ENCODE data around the gene PRPSAP2. TPM values are rescaled to one million over a fixed set of nuclear protein-coding genes. Genes with fewer than 3 reads are reported as not detected.

Gene PRPSAP2
- total RNA-seq, 1 donor from 2014 or later, result 62.8 TPM

DNA sequence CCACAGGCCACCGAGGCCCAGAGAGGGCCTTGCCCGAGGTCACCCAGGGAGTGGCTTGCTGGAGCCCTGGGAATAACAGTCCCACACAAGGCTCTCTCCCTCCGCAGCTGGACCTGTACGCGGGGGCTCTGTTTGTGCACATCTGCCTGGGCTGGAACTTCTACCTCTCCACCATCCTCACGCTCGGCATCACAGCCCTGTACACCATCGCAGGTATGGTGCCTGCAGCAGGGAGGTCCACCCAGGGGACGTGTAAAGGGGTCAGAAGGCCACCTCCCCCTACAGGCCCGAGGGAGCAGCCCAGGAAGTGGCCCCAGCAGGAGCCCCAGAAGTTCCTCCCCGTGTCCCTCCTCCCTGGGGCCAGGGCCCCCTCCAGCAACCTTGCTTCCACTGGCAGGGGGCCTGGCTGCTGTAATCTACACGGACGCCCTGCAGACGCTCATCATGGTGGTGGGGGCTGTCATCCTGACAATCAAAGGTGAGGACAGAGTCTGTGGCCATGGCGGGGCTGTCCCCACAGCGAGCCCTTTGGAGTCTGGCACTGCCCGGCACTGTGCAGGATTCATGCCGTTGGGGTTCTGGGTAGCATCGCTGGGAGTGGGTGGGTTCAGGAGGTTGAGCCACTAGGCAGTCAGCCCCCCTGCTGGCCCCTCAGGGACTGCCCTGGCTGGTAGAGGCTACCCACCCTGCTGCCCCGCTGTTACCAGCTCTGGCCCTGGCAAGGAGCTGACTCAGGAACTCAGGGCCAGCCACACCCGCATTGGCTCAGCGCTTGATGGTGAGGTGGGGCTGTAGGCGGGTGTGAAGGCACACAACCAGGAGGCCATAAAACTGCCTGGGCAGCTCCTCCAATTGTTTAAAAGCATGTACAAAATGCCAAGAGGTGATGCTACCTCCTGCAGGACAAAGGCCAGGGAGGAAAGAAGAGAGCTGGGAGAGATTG lies 111.3 kb downstream of the PRPSAP2 start:
- ChIA-PET POLR2A (no interaction called here), CTCF (interaction anchor here (1.3 kb wide), 1 partner anchor 8 kb away, joined by 4 read pairs; no protein-coding TSS in a partner anchor)
- no peak for ATAC-seq (ENCODE audit: low read depth)
- Mint-ChIP-seq H3K4me3 (no peak overlapping the region), H3K36me3 (ENCODE audit: low read depth) (peaks cover 25% of the 10 kb centered on the region), H3K27me3 (no peaks in the 10 kb centered on the region), H3K9me3 (no peaks in the 10 kb centered on the region), H3K27ac (no peak overlapping the region), H3K4me1 (no peaks in the 10 kb centered on the region)
- no peak for DNase-seq
- TF ChIP-seq, protein P1, sequence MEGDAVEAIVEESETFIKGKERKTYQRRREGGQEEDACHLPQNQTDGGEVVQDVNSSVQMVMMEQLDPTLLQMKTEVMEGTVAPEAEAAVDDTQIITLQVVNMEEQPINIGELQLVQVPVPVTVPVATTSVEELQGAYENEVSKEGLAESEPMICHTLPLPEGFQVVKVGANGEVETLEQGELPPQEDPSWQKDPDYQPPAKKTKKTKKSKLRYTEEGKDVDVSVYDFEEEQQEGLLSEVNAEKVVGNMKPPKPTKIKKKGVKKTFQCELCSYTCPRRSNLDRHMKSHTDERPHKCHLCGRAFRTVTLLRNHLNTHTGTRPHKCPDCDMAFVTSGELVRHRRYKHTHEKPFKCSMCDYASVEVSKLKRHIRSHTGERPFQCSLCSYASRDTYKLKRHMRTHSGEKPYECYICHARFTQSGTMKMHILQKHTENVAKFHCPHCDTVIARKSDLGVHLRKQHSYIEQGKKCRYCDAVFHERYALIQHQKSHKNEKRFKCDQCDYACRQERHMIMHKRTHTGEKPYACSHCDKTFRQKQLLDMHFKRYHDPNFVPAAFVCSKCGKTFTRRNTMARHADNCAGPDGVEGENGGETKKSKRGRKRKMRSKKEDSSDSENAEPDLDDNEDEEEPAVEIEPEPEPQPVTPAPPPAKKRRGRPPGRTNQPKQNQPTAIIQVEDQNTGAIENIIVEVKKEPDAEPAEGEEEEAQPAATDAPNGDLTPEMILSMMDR (IDR thresholded peaks at IDR 0.05), result no peak
- intact Hi-C loops (cut with micrococcal nuclease), result loop anchor here (10.0 kb wide), 2 partner anchors 46 to 154 kb away; no protein-coding TSS in a partner anchor

DNA sequence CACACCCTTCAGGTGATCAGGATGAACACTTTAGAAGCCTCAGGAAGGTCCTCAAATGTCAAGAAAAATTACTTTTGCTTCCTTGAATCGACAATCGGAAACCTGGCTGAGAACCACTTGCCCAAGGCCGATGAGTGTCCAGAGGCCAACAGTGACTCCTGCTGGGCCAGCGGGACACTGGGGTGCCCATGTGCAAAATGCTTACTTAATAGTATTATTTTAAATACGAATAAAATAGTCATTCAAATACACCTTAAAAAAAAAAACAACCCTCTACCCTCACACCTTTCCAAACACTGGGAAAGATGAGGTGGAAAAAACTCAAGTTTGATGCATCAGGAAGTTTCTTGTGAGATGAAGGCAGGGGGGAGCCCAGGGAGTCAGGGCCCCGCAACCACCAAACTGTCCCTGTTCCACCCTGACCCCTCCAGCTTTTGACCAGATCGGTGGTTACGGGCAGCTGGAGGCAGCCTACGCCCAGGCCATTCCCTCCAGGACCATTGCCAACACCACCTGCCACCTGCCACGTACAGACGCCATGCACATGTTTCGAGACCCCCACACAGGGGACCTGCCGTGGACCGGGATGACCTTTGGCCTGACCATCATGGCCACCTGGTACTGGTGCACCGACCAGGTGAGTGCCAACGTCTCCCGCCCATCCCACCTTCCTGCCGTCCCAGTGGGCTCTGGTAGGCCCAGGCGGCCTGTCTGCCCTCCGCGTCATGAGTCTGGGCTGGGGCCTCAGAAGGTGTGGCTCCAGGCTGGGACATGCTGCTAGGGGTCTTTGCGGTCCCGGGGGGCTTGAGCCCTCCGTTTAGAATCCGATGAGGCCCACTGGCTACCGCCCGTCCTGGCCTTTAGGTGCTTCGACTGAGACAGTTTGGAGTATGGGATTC lies 112.9 kb downstream of the PRPSAP2 start:
- TF ChIP-seq, protein P1 (IDR thresholded peaks at IDR 0.05), result no peak
- no peak overlapping the region for H3K4me3 Mint-ChIP-seq
- intact Hi-C loops (cut with micrococcal nuclease), result no loop called here
- ATAC-seq (ENCODE audit: low read depth), result no peak
- peaks cover 31% of the 10 kb centered on the region for H3K36me3 Mint-ChIP-seq (ENCODE audit: low read depth)
- no peaks in the 10 kb centered on the region for H3K27me3 Mint-ChIP-seq
- H3K4me1 Mint-ChIP-seq, result no peaks in the 10 kb centered on the region
- H3K27ac Mint-ChIP-seq, result no peak overlapping the region
- ChIA-PET CTCF (no interaction called here), POLR2A (interaction anchor here (0.5 kb wide), 1 partner anchor 47 kb away, joined by 6 read pairs; no protein-coding TSS in a partner anchor)
- H3K9me3 Mint-ChIP-seq, result no peaks in the 10 kb centered on the region
- DNase-seq, result no peak

DNA sequence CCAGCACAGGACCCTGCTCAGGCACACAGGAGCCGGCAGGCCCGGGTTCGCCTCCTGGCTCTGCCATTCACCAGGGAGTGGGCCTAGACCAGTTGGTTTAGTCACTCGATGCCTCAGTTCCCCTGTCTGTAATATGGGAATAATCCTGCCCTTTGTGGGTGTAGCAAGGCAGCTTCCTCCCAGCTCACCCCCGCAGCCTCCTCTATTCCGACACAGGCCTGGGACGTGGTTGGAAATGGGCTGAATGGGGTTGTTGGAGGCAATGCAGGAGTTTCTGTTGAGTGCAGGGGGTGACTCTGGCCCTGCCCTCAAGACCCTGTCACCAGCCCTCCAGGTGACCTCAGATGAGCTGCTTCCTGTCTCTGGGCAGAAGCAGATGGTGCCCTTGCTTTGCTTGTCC lies 113.9 kb downstream of the PRPSAP2 start:
- no peak for ATAC-seq (ENCODE audit: low read depth)

DNA sequence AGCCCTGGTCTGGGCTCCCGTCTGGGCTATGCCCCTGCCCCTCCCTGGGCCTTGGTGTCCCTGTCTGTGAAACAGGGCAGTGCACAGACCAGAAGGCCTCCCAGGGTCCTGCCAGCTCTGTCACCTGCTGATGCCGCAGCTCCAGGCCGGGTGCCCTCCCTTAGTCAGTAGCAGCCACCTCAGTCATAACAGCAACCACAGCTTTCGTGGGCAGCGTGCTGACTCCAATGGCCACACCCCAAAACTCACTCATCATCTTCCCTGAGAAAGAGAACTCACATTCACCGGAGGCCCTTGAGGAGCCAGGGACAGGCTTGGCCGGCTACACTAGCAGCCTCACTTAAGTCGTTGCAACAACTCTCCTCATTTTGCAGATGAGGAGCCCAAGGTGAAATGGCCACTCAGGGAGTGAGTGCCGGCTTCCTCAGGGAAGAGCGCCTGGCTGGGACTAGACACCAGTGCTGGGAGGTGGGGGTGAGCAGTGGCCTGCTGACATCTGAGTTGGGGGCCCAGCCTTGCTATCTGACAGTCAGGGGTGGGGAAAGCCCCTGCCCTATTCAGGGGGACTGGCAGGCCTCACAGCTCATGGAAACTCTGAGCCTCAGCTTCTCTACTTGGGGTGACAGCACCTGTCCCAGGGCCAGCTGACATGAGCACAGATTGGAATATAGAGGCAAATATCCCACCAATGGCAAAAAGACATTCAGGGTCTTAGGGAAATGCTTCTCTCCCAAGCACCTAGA lies 116.6 kb downstream of the PRPSAP2 start:
- CTCF ChIA-PET, result interaction anchor here (1.4 kb wide), 1 partner anchor 14 kb away, joined by 6 read pairs; no protein-coding TSS in a partner anchor
- Mint-ChIP-seq H3K9me3 (no peaks in the 10 kb centered on the region), H3K4me3 (no peak overlapping the region), H3K4me1 (no peaks in the 10 kb centered on the region), H3K27me3 (no peaks in the 10 kb centered on the region), H3K36me3 (ENCODE audit: low read depth) (peaks cover 58% of the 10 kb centered on the region), H3K27ac (no peak overlapping the region)
- TF ChIP-seq, protein P1 (IDR thresholded peaks at IDR 0.05), result no peak
- DNase-seq (no peak), ATAC-seq (ENCODE audit: low read depth) (no peak)
- POLR2A ChIA-PET, result no interaction called here
- intact Hi-C loops (cut with micrococcal nuclease), result no loop called here

More for the DNA sequence above, 113.9 kb downstream of the PRPSAP2 start:
- no peaks in the 10 kb centered on the region for H3K27me3 Mint-ChIP-seq
- no peak overlapping the region for H3K27ac Mint-ChIP-seq
- H3K9me3 Mint-ChIP-seq, result no peaks in the 10 kb centered on the region
- TF ChIP-seq, protein P1 (IDR thresholded peaks at IDR 0.05), result no peak
- H3K4me1 Mint-ChIP-seq, result no peaks in the 10 kb centered on the region
- intact Hi-C loops (cut with micrococcal nuclease), result no loop called here
- no peak overlapping the region for H3K4me3 Mint-ChIP-seq
- POLR2A ChIA-PET, result no interaction called here
- CTCF ChIA-PET, result interaction anchor here (1.0 kb wide), 1 partner anchor 11 kb away, joined by 5 read pairs; no protein-coding TSS in a partner anchor
- H3K36me3 Mint-ChIP-seq (ENCODE audit: low read depth), result peaks cover 36% of the 10 kb centered on the region
- no peak for DNase-seq

Data from activated B cell treated with CpG ODN at 0.5 μM for 24 hours (primary cell).